ENCODE results near the gene TMEM235.

TMEM235 gene

GRCh38 chr17:78272914-78273258 is 41.5 kb downstream of the TMEM235 start:
- Histone ChIP-seq H3K4me3 (ENCODE audit: low read depth, low read length) (no peak overlapping the region), H3K27me3 (ENCODE audit: control insufficient read depth, insufficient read depth, low read length) (peaks cover 3% of the 10 kb centered on the region), H3K36me3 (ENCODE audit: control insufficient read depth, insufficient read depth, low read length) (no peaks in the 10 kb centered on the region), H3K4me1 (ENCODE audit: control insufficient read depth, insufficient read depth, low read length) (peaks cover 17% of the 10 kb centered on the region), H3K9ac (ENCODE audit: low read depth, low read length) (no peak overlapping the region), H3K9me3 (ENCODE audit: control insufficient read depth, insufficient read depth, low read length) (no peaks in the 10 kb centered on the region)

GRCh38 chr17:78273813-78274212 is 42.4 kb downstream of the TMEM235 start:
- Histone ChIP-seq H3K36me3 (ENCODE audit: control insufficient read depth, insufficient read depth, low read length) (no peaks in the 10 kb centered on the region), H3K4me1 (ENCODE audit: control insufficient read depth, insufficient read depth, low read length) (peaks cover 15% of the 10 kb centered on the region), H3K9ac (ENCODE audit: low read depth, low read length) (no peak overlapping the region)

GRCh38 chr17:78275355-78275754 is 43.9 kb downstream of the TMEM235 start:
- Histone ChIP-seq H3K27me3 (ENCODE audit: control insufficient read depth, insufficient read depth, low read length) (no peaks in the 10 kb centered on the region), H3K9me3 (ENCODE audit: control insufficient read depth, insufficient read depth, low read length) (no peaks in the 10 kb centered on the region), H3K9ac (ENCODE audit: low read depth, low read length) (no peak overlapping the region), H3K4me1 (ENCODE audit: control insufficient read depth, insufficient read depth, low read length) (peaks cover 6% of the 10 kb centered on the region), H3K36me3 (ENCODE audit: control insufficient read depth, insufficient read depth, low read length) (no peaks in the 10 kb centered on the region), H3K4me3 (ENCODE audit: low read depth, low read length) (no peak overlapping the region)

More at GRCh38 chr17:78273813-78274212, 42.4 kb downstream of the TMEM235 start:
- no peak overlapping the region for H3K4me3 ChIP-seq (ENCODE audit: low read depth, low read length)
- no peaks in the 10 kb centered on the region for H3K9me3 ChIP-seq (ENCODE audit: control insufficient read depth, insufficient read depth, low read length)
- no peaks in the 10 kb centered on the region for H3K27me3 ChIP-seq (ENCODE audit: control insufficient read depth, insufficient read depth, low read length)

GRCh38 chr17:78276098-78276887 is 44.9 kb downstream of the TMEM235 start:
- H3K36me3 ChIP-seq (ENCODE audit: control insufficient read depth, insufficient read depth, low read length), result no peaks in the 10 kb centered on the region
- H3K4me1 ChIP-seq (ENCODE audit: control insufficient read depth, insufficient read depth, low read length), result peaks cover 2% of the 10 kb centered on the region
- H3K9me3 ChIP-seq (ENCODE audit: control insufficient read depth, insufficient read depth, low read length), result no peaks in the 10 kb centered on the region
- H3K9ac ChIP-seq (ENCODE audit: low read depth, low read length), result no peak overlapping the region
- H3K27me3 ChIP-seq (ENCODE audit: control insufficient read depth, insufficient read depth, low read length), result no peaks in the 10 kb centered on the region
- no peak overlapping the region for H3K4me3 ChIP-seq (ENCODE audit: low read depth, low read length)

- Histone ChIP-seq H3K9me3 (ENCODE audit: control insufficient read depth, insufficient read depth, low read length) (no peaks in the 10 kb centered on the region), H3K4me3 (ENCODE audit: low read depth, low read length) (no peak overlapping the region), H3K27me3 (ENCODE audit: control insufficient read depth, insufficient read depth, low read length) (no peaks in the 10 kb centered on the region), H3K9ac (ENCODE audit: low read depth, low read length) (no peak overlapping the region), H3K36me3 (ENCODE audit: control insufficient read depth, insufficient read depth, low read length) (no peaks in the 10 kb centered on the region), H3K4me1 (ENCODE audit: control insufficient read depth, insufficient read depth, low read length) (no peaks in the 10 kb centered on the region)
Measured at GRCh38 chr17:78278139-78278741, 46.8 kb downstream of the TMEM235 start.

- no peaks in the 10 kb centered on the region for H3K27me3 ChIP-seq (ENCODE audit: control insufficient read depth, insufficient read depth, low read length)
- no peak overlapping the region for H3K4me3 ChIP-seq (ENCODE audit: low read depth, low read length)
- no peaks in the 10 kb centered on the region for H3K36me3 ChIP-seq (ENCODE audit: control insufficient read depth, insufficient read depth, low read length)
- no peak overlapping the region for H3K9ac ChIP-seq (ENCODE audit: low read depth, low read length)
- H3K4me1 ChIP-seq (ENCODE audit: control insufficient read depth, insufficient read depth, low read length), result no peaks in the 10 kb centered on the region
- H3K9me3 ChIP-seq (ENCODE audit: control insufficient read depth, insufficient read depth, low read length), result no peaks in the 10 kb centered on the region
Measured at GRCh38 chr17:78279360-78279990, 48.0 kb downstream of the TMEM235 start.

GRCh38 chr17:78281249-78281845 is 49.9 kb downstream of the TMEM235 start:
- H3K9me3 ChIP-seq (ENCODE audit: control insufficient read depth, insufficient read depth, low read length), result no peaks in the 10 kb centered on the region
- no peak overlapping the region for H3K4me3 ChIP-seq (ENCODE audit: low read depth, low read length)
- no peak overlapping the region for H3K9ac ChIP-seq (ENCODE audit: low read depth, low read length)
- no peaks in the 10 kb centered on the region for H3K4me1 ChIP-seq (ENCODE audit: control insufficient read depth, insufficient read depth, low read length)
- no peaks in the 10 kb centered on the region for H3K27me3 ChIP-seq (ENCODE audit: control insufficient read depth, insufficient read depth, low read length)
- no peaks in the 10 kb centered on the region for H3K36me3 ChIP-seq (ENCODE audit: control insufficient read depth, insufficient read depth, low read length)

- no peaks in the 10 kb centered on the region for H3K36me3 ChIP-seq (ENCODE audit: control insufficient read depth, insufficient read depth, low read length)
- H3K9me3 ChIP-seq (ENCODE audit: control insufficient read depth, insufficient read depth, low read length), result no peaks in the 10 kb centered on the region
- H3K4me3 ChIP-seq (ENCODE audit: low read depth, low read length), result no peak overlapping the region
- H3K9ac ChIP-seq (ENCODE audit: low read depth, low read length), result no peak overlapping the region
- H3K4me1 ChIP-seq (ENCODE audit: control insufficient read depth, insufficient read depth, low read length), result no peaks in the 10 kb centered on the region
- no peaks in the 10 kb centered on the region for H3K27me3 ChIP-seq (ENCODE audit: control insufficient read depth, insufficient read depth, low read length)
Measured at GRCh38 chr17:78284146-78284545, 52.7 kb downstream of the TMEM235 start.

- no peaks in the 10 kb centered on the region for H3K36me3 ChIP-seq (ENCODE audit: control insufficient read depth, insufficient read depth, low read length)
- H3K9me3 ChIP-seq (ENCODE audit: control insufficient read depth, insufficient read depth, low read length), result no peaks in the 10 kb centered on the region
- H3K4me1 ChIP-seq (ENCODE audit: control insufficient read depth, insufficient read depth, low read length), result no peaks in the 10 kb centered on the region
- no peak overlapping the region for H3K4me3 ChIP-seq (ENCODE audit: low read depth, low read length)
- no peaks in the 10 kb centered on the region for H3K27me3 ChIP-seq (ENCODE audit: control insufficient read depth, insufficient read depth, low read length)
- no peak overlapping the region for H3K9ac ChIP-seq (ENCODE audit: low read depth, low read length)
Measured at GRCh38 chr17:78289004-78289403, 57.6 kb downstream of the TMEM235 start.

- no peaks in the 10 kb centered on the region for H3K9me3 ChIP-seq (ENCODE audit: control insufficient read depth, insufficient read depth, low read length)
- no peak overlapping the region for H3K4me3 ChIP-seq (ENCODE audit: low read depth, low read length)
- H3K4me1 ChIP-seq (ENCODE audit: control insufficient read depth, insufficient read depth, low read length), result no peaks in the 10 kb centered on the region
- no peaks in the 10 kb centered on the region for H3K36me3 ChIP-seq (ENCODE audit: control insufficient read depth, insufficient read depth, low read length)
- no peak overlapping the region for H3K9ac ChIP-seq (ENCODE audit: low read depth, low read length)
- H3K27me3 ChIP-seq (ENCODE audit: control insufficient read depth, insufficient read depth, low read length), result no peaks in the 10 kb centered on the region
Measured at GRCh38 chr17:78289802-78290363, 58.5 kb downstream of the TMEM235 start.
